Neural cell (in vitro differentiated cells): ENCODE data around the gene INPP4B.

ENCODE experiments used
- EZH2 ChIP-seq: fragments of 200-600, 300-800 bp; shearing (Covaris generic), sonication (generic); IDR thresholded peaks from 2 replicates; pipeline ENCODE4 v1.6.1; 2014; ENCODE audit warnings: antibody characterized with exemption, low read length, borderline replicate concordance, mild to moderate bottlenecking; ENCODE audit not compliant: insufficient read depth, poor library complexity, severe bottlenecking
- TAF1 ChIP-seq: IDR thresholded peaks from 2 replicates; pipeline ENCODE4 v1.6.1; 2012; ENCODE audit warnings: low read depth
- TF ChIP-seq, protein P1 (sequence below): fragments of 450-650 bp; IDR thresholded peaks from 2 replicates; pipeline ENCODE4 v1.5.1; 2014; ENCODE audit warnings: antibody characterized with exemption, mild to moderate bottlenecking, moderate library complexity; ENCODE audit not compliant: poor library complexity, severe bottlenecking
- TF ChIP-seq, protein P2 (sequence below): IDR thresholded peaks from 2 replicates; pipeline ENCODE4 v1.6.1; 2012; ENCODE audit warnings: borderline replicate concordance

DNA sequence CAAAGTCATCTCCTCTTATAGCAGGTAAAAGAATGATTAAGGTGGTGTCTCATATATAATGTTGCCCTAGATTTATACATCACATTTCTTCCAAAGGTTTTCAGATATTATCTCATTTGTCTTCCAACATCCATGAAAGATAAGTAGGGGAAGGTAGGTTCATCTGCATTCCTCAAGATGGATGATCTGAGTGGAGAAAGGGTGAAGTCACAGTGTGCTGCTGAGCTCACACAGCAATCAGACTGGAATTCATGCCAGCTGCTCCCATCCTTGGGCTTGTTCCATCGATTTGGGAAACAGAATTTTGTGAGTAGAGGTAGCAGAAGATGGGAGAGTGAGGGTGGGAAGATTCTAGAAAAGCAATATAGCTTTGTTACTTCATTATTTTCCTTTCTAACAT is 482.4 kb downstream of the INPP4B start:
- TF ChIP-seq EZH2: no peak
- TF ChIP-seq, protein P1, sequence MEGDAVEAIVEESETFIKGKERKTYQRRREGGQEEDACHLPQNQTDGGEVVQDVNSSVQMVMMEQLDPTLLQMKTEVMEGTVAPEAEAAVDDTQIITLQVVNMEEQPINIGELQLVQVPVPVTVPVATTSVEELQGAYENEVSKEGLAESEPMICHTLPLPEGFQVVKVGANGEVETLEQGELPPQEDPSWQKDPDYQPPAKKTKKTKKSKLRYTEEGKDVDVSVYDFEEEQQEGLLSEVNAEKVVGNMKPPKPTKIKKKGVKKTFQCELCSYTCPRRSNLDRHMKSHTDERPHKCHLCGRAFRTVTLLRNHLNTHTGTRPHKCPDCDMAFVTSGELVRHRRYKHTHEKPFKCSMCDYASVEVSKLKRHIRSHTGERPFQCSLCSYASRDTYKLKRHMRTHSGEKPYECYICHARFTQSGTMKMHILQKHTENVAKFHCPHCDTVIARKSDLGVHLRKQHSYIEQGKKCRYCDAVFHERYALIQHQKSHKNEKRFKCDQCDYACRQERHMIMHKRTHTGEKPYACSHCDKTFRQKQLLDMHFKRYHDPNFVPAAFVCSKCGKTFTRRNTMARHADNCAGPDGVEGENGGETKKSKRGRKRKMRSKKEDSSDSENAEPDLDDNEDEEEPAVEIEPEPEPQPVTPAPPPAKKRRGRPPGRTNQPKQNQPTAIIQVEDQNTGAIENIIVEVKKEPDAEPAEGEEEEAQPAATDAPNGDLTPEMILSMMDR: no peak
- TF ChIP-seq TAF1: no peak
- TF ChIP-seq, protein P2, sequence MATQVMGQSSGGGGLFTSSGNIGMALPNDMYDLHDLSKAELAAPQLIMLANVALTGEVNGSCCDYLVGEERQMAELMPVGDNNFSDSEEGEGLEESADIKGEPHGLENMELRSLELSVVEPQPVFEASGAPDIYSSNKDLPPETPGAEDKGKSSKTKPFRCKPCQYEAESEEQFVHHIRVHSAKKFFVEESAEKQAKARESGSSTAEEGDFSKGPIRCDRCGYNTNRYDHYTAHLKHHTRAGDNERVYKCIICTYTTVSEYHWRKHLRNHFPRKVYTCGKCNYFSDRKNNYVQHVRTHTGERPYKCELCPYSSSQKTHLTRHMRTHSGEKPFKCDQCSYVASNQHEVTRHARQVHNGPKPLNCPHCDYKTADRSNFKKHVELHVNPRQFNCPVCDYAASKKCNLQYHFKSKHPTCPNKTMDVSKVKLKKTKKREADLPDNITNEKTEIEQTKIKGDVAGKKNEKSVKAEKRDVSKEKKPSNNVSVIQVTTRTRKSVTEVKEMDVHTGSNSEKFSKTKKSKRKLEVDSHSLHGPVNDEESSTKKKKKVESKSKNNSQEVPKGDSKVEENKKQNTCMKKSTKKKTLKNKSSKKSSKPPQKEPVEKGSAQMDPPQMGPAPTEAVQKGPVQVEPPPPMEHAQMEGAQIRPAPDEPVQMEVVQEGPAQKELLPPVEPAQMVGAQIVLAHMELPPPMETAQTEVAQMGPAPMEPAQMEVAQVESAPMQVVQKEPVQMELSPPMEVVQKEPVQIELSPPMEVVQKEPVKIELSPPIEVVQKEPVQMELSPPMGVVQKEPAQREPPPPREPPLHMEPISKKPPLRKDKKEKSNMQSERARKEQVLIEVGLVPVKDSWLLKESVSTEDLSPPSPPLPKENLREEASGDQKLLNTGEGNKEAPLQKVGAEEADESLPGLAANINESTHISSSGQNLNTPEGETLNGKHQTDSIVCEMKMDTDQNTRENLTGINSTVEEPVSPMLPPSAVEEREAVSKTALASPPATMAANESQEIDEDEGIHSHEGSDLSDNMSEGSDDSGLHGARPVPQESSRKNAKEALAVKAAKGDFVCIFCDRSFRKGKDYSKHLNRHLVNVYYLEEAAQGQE: no peak
